ENCODE data around the gene TNFRSF18.
"Not testable (repeated sequence)": the region's sequence is repeated elsewhere in the genome, so short reads cannot be mapped to it uniquely, and the experiment has no call there.

TNFRSF18 gene

DNA sequence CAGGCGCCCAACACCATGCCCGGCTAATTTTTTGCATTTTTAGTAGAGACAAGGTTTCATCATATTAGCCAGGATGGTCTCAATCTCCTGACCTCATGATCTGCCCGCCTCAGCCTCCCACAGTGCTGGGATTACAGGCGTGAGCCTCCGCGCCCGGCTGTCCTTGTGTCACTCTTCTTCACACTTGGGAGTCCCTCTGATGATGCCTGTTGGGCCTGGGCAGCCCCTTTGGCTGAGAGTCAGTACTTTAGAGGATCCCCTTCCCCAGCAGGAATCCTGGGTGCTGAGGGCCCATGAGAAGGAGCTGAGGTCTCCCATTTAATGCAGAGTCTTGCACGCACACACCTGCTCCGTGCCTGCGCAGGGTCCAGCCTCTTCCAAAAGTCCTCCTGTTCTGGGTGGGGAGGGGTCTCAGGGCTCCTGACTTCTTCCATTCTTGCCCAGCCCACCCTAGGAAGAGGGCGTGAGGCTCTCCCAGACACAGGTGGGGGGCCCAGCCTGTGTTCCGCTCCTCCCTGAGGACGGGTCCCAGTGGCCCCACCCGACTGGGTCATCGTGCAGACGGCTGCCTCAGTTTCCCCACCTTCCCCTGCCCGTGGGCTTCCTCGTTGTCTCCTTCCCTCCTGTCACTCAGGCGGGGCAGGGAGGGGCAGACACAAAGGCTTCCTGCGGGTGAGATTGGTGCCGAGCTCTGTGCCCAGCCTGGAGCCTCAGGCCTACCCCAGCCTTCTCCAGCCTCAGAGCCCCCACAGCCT, 28.8 kb downstream of the TNFRSF18 start:
- TF ChIP-seq EZH2phosphoT487 (IDR thresholded peaks at IDR 0.05; ENCODE audit: borderline replicate concordance, low read length) = no peak
- TF ChIP-seq, protein P1, sequence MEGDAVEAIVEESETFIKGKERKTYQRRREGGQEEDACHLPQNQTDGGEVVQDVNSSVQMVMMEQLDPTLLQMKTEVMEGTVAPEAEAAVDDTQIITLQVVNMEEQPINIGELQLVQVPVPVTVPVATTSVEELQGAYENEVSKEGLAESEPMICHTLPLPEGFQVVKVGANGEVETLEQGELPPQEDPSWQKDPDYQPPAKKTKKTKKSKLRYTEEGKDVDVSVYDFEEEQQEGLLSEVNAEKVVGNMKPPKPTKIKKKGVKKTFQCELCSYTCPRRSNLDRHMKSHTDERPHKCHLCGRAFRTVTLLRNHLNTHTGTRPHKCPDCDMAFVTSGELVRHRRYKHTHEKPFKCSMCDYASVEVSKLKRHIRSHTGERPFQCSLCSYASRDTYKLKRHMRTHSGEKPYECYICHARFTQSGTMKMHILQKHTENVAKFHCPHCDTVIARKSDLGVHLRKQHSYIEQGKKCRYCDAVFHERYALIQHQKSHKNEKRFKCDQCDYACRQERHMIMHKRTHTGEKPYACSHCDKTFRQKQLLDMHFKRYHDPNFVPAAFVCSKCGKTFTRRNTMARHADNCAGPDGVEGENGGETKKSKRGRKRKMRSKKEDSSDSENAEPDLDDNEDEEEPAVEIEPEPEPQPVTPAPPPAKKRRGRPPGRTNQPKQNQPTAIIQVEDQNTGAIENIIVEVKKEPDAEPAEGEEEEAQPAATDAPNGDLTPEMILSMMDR (IDR thresholded peaks at IDR 0.05; ENCODE audit: low read depth, low read length, poor library complexity, severe bottlenecking) = no peak
- Histone ChIP-seq H3K79me2 (ENCODE audit: control insufficient read depth, low read length) (no peaks in the 10 kb centered on the region), H4K20me1 (ENCODE audit: control insufficient read depth, insufficient read depth, low read depth, low read length) (no peaks in the 10 kb centered on the region), H3K36me3 (ENCODE audit: control insufficient read depth, low read length) (no peaks in the 10 kb centered on the region), H3K9me3 (ENCODE audit: control insufficient read depth, insufficient read depth, low read length) (peaks cover 11% of the 10 kb centered on the region; the same call in 1 of the 2 replicates), H3K4me1 (ENCODE audit: control insufficient read depth, low read length) (peaks cover 20% of the 10 kb centered on the region), H3F3A (ENCODE audit: control insufficient read depth, insufficient read depth) (no peaks in the 10 kb centered on the region), H3K4me2 (ENCODE audit: low read length) (no peak overlapping the region), H3K9me2 (replicated peaks; ENCODE audit: control insufficient read depth, low read length) (no peaks in the 10 kb centered on the region), H3K4me3 (ENCODE audit: low read length) (no peak overlapping the region), H3K27me3 (ENCODE audit: control insufficient read depth, low read length) (peaks cover 24% of the 10 kb centered on the region), H3K27ac (ENCODE audit: low read depth, low read length) (no peak overlapping the region)

DNA sequence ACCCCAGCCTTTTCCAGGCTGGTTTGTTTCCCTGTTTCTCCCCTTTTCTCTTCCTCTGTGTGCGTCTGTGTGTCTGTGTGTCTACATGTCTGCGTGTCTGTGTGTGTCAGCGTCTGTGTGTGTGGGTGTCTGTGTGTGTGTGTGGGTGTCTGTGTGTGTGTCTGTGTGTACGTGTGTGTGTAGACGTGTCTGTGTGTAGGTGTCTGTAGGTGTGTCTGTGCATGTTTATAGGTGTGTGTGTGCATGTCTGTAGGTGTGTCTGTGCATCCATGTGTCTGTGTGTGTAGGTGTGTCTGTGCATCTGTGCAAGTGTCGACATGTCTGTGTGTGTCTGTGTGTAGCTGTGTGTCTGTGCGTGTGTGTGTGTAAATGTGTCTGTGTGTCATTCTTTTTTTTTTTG, 29.5 kb downstream of the TNFRSF18 start:
- H3K4me2 ChIP-seq (ENCODE audit: low read length) = no peak overlapping the region

DNA sequence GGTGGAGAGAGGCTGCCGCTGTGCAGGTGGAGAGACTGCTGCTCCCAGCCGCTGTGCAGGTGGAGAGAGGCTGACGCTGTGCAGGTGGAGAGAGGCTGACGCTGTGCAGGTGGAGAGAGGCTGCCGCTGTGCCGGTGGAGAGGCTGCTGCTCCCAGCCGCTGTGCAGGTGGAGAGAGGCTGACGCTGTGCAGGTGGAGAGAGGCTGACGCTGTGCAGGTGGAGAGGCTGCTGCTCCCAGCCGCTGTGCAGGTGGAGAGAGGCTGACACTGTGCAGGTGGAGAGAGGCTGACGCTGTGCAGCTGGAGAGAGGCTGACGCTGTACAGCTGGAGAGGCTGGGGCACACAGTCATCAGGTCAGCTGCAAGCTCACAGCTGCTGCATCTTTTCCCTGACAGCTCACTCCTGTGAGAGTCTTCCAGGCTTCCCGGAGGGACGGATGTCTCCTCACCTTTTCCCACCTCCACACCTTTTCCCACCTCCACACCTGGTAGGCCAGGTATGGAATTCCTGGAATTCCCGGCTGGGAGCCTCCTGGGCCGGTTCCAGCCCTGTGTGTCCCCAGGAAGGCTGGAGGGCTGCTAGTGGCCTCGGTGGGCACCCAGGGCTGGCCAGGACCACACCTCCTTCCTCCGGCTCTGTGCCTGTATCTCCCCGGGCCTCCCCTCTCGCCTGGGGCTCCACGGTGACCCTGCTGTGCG, 30.2 kb downstream of the TNFRSF18 start:
- not testable (repeated sequence) for H3K79me2 ChIP-seq (ENCODE audit: control insufficient read depth, low read length); H3K4me3 ChIP-seq (ENCODE audit: low read length); H3K27ac ChIP-seq (ENCODE audit: low read depth, low read length); H3K9me2 ChIP-seq (replicated peaks; ENCODE audit: control insufficient read depth, low read length); H3K4me2 ChIP-seq (ENCODE audit: low read length); H3K36me3 ChIP-seq (ENCODE audit: control insufficient read depth, low read length); H4K20me1 ChIP-seq (ENCODE audit: control insufficient read depth, insufficient read depth, low read depth, low read length); H3F3A ChIP-seq (ENCODE audit: control insufficient read depth, insufficient read depth)
- H3K27me3 ChIP-seq (ENCODE audit: control insufficient read depth, low read length) = peaks cover 36% of the 10 kb centered on the region
- H3K4me1 ChIP-seq (ENCODE audit: control insufficient read depth, low read length) = peaks cover 32% of the 10 kb centered on the region
- peaks cover 11% of the 10 kb centered on the region; the same call in 1 of the 2 replicates for H3K9me3 ChIP-seq (ENCODE audit: control insufficient read depth, insufficient read depth, low read length)

More for the DNA sequence above, 29.5 kb downstream of the TNFRSF18 start:
- H4K20me1 ChIP-seq (ENCODE audit: control insufficient read depth, insufficient read depth, low read depth, low read length) = no peaks in the 10 kb centered on the region
- no peaks in the 10 kb centered on the region for H3K36me3 ChIP-seq (ENCODE audit: control insufficient read depth, low read length)
- H3K27me3 ChIP-seq (ENCODE audit: control insufficient read depth, low read length) = peaks cover 29% of the 10 kb centered on the region
- H3K9me2 ChIP-seq (replicated peaks; ENCODE audit: control insufficient read depth, low read length) = no peaks in the 10 kb centered on the region
- H3K4me3 ChIP-seq (ENCODE audit: low read length) = no peak overlapping the region
- no peak overlapping the region for H3K27ac ChIP-seq (ENCODE audit: low read depth, low read length)
- H3F3A ChIP-seq (ENCODE audit: control insufficient read depth, insufficient read depth) = no peaks in the 10 kb centered on the region
- H3K9me3 ChIP-seq (ENCODE audit: control insufficient read depth, insufficient read depth, low read length) = peaks cover 11% of the 10 kb centered on the region; the same call in 1 of the 2 replicates
- no peaks in the 10 kb centered on the region for H3K79me2 ChIP-seq (ENCODE audit: control insufficient read depth, low read length)
- peaks cover 25% of the 10 kb centered on the region for H3K4me1 ChIP-seq (ENCODE audit: control insufficient read depth, low read length)
- TF ChIP-seq EZH2phosphoT487 (IDR thresholded peaks at IDR 0.05; ENCODE audit: borderline replicate concordance, low read length) = no peak
- TF ChIP-seq, protein P1 (IDR thresholded peaks at IDR 0.05; ENCODE audit: low read depth, low read length, poor library complexity, severe bottlenecking) = no peak

Measured in DOHH2 (cell line).